VCaP (cell line): ENCODE results near the gene GPI.
"Not testable (repeated sequence)": the region's sequence is repeated elsewhere in the genome, so short reads cannot be mapped to it uniquely, and the experiment has no call there.

Source experiments
- H3K27ac ChIP-seq: fragments of 450-650 bp; 2 replicates; pipeline ENCODE4 v1.5.1; 2017
- CTCF ChIP-seq: fragments of 450-650 bp; conservative IDR thresholded peaks from 2 replicates; pipeline ENCODE4 v1.5.1; 2017; ENCODE audit warnings: mild to moderate bottlenecking, moderate library complexity

GPI gene

GRCh38 chr19:34381399-34382251, 16.6 kb downstream of the GPI start:
- no peak overlapping the region for H3K27ac ChIP-seq
- no peak for TF ChIP-seq CTCF

GRCh38 chr19:34382471-34382870, 17.5 kb downstream of the GPI start:
- TF ChIP-seq CTCF, result no peak
- H3K27ac ChIP-seq, result no peak overlapping the region

DNA sequence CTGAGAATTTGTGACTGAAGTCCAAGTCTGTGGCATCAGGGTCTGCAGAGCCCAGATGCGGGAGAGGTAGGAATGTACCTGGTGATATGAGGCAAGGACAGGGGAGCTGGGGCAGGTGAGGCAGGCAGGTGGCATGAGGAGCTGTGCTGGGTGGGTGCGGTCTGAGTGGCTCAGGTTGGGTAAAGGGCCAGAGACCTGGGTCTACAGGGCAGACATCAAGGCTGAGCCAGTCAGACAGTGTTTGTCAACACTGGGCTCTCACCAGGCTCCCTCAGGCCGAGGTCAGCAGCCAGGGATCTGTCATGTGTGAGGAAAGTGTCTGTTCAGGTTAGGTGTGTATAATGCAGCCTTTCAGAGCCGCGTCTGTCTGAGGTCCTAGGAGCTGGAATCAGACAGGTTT, 18.6 kb downstream of the GPI start:
- no peak for TF ChIP-seq CTCF
- H3K27ac ChIP-seq, result no peak overlapping the region

GRCh38 chr19:34386645-34387445, 21.8 kb downstream of the GPI start:
- no peak for TF ChIP-seq CTCF
- H3K27ac ChIP-seq, result no peak overlapping the region

DNA sequence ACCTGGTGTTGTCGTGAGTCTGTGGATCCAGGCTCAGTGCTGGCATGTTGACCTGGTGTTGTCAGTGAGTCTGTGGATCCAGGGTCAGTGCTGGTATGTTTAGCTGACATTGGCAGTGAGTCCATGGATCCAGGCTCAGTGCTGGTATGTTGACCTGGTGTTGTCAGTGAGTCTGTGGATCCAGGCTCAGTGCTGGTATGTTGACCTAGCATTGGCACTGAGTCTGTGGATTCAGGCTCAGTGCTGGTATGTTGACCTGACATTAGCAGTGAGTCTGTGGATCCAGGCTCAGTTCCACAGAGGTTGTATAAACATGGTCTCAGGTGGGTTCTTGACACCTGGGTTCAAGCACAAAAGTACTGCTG, 22.4 kb downstream of the GPI start:
- H3K27ac ChIP-seq, result no peak overlapping the region
- TF ChIP-seq CTCF, result no peak

- not testable (repeated sequence) for H3K27ac ChIP-seq
Measured at GRCh38 chr19:34388745-34389144, 23.7 kb downstream of the GPI start.

DNA sequence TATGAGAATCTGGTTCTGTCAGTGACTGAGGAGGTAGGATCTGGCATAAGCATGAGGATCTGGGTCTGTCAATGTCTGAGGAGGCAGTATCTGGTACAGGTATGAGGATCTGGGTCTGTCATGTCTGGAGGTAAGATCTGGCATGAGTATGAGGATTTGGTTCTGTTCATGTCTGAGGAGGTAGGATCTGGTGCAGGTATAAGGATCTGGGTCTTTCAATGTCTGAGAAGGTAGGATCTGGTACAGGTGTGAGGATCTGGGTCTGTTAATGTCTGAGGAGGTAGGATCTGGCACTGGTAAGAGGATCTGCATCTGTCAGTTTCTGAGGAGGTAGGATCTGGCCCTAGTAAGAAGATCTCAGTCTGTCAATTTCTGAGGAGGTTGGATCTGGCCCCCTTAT, 26.8 kb downstream of the GPI start:
- H3K27ac ChIP-seq, result no peak overlapping the region
- TF ChIP-seq CTCF, result no peak

DNA sequence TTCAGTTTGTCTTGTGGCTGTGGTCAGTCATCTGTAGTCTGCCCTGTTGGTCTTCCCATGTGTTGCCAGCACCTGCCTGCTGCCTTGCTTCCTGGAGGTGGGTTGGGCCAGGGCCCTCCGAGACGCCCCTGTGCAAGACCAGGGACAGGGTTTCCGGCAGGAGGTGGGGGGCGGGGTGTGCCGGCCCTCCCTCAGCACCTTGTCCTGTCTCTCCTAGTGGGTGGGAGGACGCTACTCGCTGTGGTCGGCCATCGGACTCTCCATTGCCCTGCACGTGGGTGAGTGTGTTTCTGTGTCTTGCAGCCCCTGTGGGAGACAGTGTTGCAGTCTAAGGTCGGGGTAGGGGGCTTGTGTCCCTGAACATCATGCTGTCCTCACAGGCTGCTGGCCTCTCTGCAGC, 28.0 kb downstream of the GPI start:
- no peak overlapping the region for H3K27ac ChIP-seq
- TF ChIP-seq CTCF, result no peak
